Activated naive CD4-positive, alpha-beta T cell (primary cell): ENCODE data around the gene OR51V1.
"Not testable (repeated sequence)": the region's sequence is repeated elsewhere in the genome, so short reads cannot be mapped to it uniquely, and the experiment has no call there.

ENCODE experiments used
- DNase-seq, 4 experiments: peaks; one replicate each; lab custom pipeline; 2025; lab: John Stamatoyannopoulos, UW

Gene OR51V1

DNA sequence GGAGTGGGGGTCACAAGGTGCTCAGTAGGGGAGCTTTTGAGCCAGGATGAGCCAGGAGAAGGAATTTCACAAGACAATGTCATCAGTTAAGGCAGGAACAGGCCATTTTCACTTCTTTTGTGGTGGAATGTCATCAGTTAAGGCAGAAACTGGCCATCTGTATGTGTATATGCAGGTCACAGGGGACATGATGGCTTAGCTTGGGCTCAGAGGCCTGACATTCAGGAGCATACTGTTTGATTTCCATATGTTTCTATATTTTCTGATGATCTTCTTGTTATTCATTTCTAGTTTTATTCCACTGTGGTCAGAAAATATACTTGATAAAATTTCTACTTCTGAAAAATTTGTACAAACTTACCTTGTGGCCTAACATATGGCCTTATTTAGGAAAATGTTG lies 34.6 kb downstream of the OR51V1 start:
- not testable (repeated sequence) for DNase-seq

DNA sequence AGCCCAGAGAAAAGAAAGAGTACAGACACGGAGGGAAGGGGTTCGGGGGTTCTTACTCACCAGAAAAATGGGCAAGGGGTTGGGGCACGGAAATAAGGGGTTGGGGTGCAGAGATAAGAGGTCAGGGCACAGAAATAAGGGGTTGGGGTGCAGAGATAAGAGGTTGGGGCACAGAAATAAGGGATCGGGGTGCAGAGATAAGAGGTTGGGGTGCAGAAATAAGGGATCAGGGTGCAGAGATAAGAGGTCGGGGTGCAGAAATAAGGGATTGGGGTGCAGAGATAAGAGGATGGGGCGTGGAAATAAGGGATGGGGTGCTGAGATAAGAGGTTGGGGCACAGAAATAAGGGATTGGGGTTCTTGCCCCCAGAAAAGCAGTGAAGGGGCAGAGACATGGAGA lies 35.7 kb downstream of the OR51V1 start:
- not testable (repeated sequence) for DNase-seq

DNA sequence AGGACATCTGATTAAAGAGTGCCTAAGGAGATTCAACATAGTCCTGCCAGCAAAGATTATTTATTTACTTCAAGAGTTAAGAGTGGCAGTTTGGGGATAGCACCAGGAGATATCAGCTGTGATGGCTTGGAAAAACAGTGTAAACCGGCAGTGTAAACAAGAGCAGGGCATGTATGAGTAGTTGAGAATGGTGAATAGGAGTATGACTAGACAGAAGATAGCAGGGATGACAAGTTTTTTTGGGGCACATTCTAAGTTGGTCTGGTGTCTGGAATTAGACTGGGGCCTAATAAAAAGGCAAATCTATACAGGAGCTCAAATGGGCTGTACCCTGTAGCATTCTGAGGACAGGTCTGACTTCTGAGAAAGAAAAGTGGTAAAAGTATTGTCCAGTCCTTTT lies 39.4 kb downstream of the OR51V1 start:
- DNase-seq = not testable (repeated sequence)

DNA sequence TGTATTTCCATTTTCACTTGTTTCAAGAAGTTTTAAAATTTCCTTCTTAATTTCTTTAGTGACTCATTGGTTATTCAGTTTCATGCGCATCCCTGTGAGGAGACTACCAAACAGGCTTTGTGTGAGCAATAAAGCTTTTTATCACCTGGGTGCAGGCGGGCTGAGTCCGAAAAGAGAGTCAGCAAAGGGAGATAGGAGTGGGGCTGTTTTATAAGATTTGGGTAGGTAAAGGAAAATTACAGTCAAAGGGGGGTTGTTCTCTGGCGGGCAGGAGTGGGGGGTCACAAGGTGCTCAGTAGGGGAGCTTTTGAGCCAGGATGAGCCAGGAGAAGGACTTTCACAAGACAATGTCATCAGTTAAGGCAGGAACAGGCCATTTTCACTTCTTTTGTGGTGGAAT lies 40.3 kb downstream of the OR51V1 start:
- not testable (repeated sequence) for DNase-seq

DNA sequence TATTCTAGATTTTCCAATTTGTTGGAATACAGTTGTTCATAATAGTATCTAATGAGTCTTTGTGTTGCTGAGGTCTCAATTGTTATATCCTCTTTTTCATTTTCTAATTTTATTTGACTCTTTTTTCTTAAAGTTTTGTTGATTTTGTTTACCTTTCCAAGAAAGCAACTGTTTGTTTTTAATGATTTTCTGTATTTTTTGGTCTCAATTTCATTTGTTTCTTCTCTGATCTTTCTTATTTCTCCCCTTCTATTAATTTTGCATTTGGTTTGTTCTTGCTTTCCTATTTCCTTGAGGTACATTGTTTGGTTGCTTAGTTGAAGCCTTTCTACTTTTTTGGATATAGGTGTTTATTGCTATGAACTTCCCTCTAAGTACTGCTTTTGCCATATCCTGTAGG lies 40.7 kb downstream of the OR51V1 start:
- no peak for DNase-seq

DNA sequence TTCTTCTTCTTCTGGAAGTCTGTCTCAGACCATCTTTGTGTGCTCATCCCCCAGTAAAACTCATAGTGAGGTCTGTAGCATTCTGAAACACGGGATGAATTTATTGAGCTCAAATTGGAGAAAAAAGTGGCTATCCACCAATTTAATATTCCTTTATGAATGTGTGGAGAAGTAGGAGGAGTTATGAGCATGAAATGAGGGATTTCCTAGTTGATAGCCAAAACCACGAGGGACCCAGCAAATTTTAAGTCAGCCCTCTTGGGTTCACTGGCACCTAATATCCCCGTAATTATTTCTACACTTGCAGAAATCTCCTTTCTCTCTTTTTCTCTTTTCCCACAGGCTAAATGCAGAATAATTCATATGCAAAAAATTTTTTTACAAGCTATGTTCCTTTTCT lies 45.8 kb downstream of the OR51V1 start, which contains the start of gene OR52A1:
TSS of gene OR52A1 (minus strand) at position 101 of the 400 bp plus-strand sequence. CDS start 2,388 bp downstream, outside the sequence.
- no peak for DNase-seq

DNA sequence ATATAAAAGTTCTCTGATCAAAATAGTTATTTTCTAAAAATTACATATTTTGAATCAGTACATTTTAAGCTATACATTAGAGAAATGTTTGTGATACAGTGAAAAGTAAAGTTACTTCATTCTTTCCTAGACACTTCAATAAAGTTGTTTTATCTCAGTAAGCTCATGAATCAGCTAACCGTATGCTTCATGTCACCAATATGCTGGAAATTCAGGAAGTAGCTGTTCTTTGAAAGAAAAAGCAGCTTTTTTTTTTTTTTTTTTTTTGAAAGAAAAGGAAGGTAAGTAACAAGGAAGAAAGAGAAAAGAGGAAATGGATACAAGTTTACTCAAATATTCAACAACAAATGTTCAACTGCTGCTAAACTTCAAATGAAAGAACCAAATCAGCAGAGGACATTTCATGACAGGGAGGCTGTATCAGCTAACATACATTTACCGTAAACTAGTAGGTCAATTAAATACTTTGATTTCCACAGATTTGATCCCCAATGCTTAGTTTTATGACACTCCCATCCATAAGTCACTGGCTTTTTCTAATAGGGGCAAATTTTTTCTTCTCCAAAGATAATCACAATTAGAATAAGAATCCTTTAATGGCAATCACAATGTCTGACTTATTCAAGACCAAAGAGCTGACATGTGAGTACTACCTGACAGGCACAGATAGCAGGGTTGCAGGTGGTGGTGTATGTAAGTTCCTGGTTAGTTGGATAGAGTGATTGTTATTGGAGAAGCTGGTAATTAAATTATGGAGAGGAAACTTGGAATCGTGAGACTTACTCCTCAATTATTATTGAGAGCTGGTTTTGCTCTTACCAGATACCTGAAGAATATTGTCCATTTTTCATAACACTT lies 46.7 kb downstream of the OR51V1 start:
- no peak for DNase-seq

DNA sequence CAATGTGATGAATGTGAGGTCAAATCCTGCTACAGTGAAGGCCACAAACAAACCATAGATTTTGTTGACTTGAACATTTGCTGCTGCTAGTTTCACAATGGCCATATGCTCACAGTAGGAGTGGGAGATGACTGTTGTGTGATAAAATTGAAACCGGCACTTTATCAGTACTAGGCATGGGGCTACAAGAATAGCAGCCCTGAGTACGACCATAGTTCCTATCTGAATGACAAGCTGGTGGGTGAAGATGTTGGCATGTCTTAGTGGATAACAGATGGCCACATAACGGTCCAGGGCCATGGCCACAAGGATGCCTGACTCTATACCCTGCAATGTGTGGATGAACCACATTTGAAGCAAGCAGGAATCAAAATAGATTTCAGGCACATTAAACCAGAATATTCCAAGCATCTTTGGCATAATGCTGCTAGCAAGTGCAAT lies 48.7 kb downstream of the OR51V1 start:
- DNase-seq = no peak
